K562 (cell line): ENCODE results near the gene SLC6A6. TPM values are rescaled to one million over a fixed set of nuclear protein-coding genes. Genes with fewer than 3 reads are reported as not detected.

Experiments
- ATAC-seq: fragments of 200-7000 bp; cut with Tn5 transposase; 3 replicates; pipeline ENCODE4 v1.9.1; 2020; ENCODE audit warnings: moderate library complexity
- BruUV-seq: library from RNA; stranded (reverse); fragments of 400-500 nt; replicated peaks from 2 replicates; lab custom pipeline; 2021; lab: Mats Ljungman, UMichigan
- CTCF ChIA-PET: fragments of 300-600 bp; formaldehyde crosslinking; extraction: SDS; loops from one replicate; lab custom pipeline; 2021; ENCODE audit warnings: low intra/inter-chr PET ratio; lab: Yijun Ruan, JAX
- POLR2A ChIA-PET: fragments of 300-600, 350-650 bp; sonication (Branson Sonifier 250); formaldehyde crosslinking; extraction: SDS; loops from one replicate; lab custom pipeline; 2021; ENCODE audit warnings: antibody characterized with exemption, inconsistent platforms; lab: Yijun Ruan, JAX
- DNase-seq, 4 experiments: peaks; one replicate each; pipeline versions ENCODE4 v3.0.0 to v3.0.0-alpha.2; 2011 to 2018; ENCODE audit warnings: low spot score in 3 of 4, mixed read lengths in 3 of 4; ENCODE audit errors: extremely low read depth in 1 of 4
- FAIRE-seq: peaks from 2 replicates; lab custom pipeline; 2011; peaks lifted over from hg19 to GRCh38; lab: Jason Lieb, UNC
- H2AFZ ChIP-seq: 2 replicates; pipeline ENCODE4 v1.6.0; 2011; ENCODE audit warnings: low read depth, low read length, control low read depth, inconsistent platforms
- H3K27ac ChIP-seq: fragments of 200-600 bp; 3 replicates; pipeline ENCODE4 v1.8.0; 2011; ENCODE audit warnings: low read depth, mild to moderate bottlenecking, control low read depth, inconsistent platforms, low read length, moderate library complexity, mixed read lengths; ENCODE audit errors: extremely low read depth
- H3K27me3 ChIP-seq, 2 experiments: fragments of 300-600 bp in 1 of 2; 2 replicates in 1 of 2; 3 replicates in 1 of 2; pipeline versions ENCODE4 v1.6.0 to v1.8.0; 2011; ENCODE audit warnings: inconsistent platforms in 2 of 2, low read length in 2 of 2, mild to moderate bottlenecking in 1 of 2, mixed read lengths in 1 of 2, moderate library complexity in 1 of 2; ENCODE audit not compliant: control insufficient read depth in 2 of 2, insufficient read depth in 2 of 2
- H3K36me3 ChIP-seq: fragments of 300-600 bp; 3 replicates; pipeline ENCODE4 v1.8.0; 2011; ENCODE audit warnings: mild to moderate bottlenecking, low read length, inconsistent platforms; ENCODE audit not compliant: control insufficient read depth, insufficient read depth
- H3K4me1 ChIP-seq, 2 experiments: fragments of 200-600 bp in 1 of 2; replicated peaks in 1 of 2; 2 replicates in 1 of 2; 3 replicates in 1 of 2; pipeline versions ENCODE4 v1.5.1 to v1.8.0; 2011; ENCODE audit warnings: inconsistent platforms in 2 of 2, low read length in 2 of 2, mild to moderate bottlenecking in 1 of 2, mixed read lengths in 1 of 2, moderate library complexity in 1 of 2; ENCODE audit not compliant: control insufficient read depth in 2 of 2, insufficient read depth in 2 of 2
- H3K4me2 ChIP-seq: 2 replicates; pipeline ENCODE4 v1.6.1; 2011; ENCODE audit warnings: low read length, control low read depth, inconsistent platforms, mixed read lengths; ENCODE audit not compliant: insufficient read depth
- H3K4me3 ChIP-seq: fragments of 200-600 bp; sonication (generic), shearing (Covaris generic); 2 replicates; pipeline ENCODE4 v1.5.1; 2016; ENCODE audit warnings: control low read depth, inconsistent platforms
- H3K79me2 ChIP-seq: fragments of 200-600 bp; 3 replicates; pipeline ENCODE4 v1.8.0; 2011; ENCODE audit warnings: low read length, inconsistent platforms; ENCODE audit not compliant: control insufficient read depth, insufficient read depth
- H3K9ac ChIP-seq, 2 experiments: 2 replicates each; pipeline versions ENCODE4 v1.6.0 to v1.6.1; 2011; ENCODE audit warnings: low read depth in 2 of 2, low read length in 2 of 2, control low read depth in 1 of 2, inconsistent platforms in 1 of 2, mild to moderate bottlenecking in 1 of 2, mixed read lengths in 1 of 2; ENCODE audit not compliant: insufficient read depth in 1 of 2
- H3K9me1 ChIP-seq: one replicate; pipeline ENCODE4 v1.6.0; 2011; ENCODE audit warnings: inconsistent platforms, mild to moderate bottlenecking, low read length, moderate library complexity; ENCODE audit not compliant: control insufficient read depth, insufficient read depth
- H3K9me3 ChIP-seq: replicated peaks from 2 replicates; pipeline ENCODE4 v1.5.1; 2011; ENCODE audit warnings: low read depth, low read length, inconsistent platforms; ENCODE audit not compliant: control insufficient read depth, insufficient read depth
- H4K20me1 ChIP-seq: replicated peaks from 2 replicates; pipeline ENCODE4 v1.6.1; 2011; ENCODE audit warnings: low read length, inconsistent platforms, mixed read lengths; ENCODE audit not compliant: control insufficient read depth, insufficient read depth
- CBX2 ChIP-seq: fragments of 200-600 bp; sonication (generic); IDR thresholded peaks from one replicate; pipeline ENCODE4 v1.6.1; 2012; ENCODE audit warnings: mild to moderate bottlenecking, low read length, inconsistent platforms; ENCODE audit not compliant: insufficient read depth, poor library complexity, severe bottlenecking
- FOXA1 ChIP-seq: fragments of 450-650 bp; IDR thresholded peaks from 2 replicates; pipeline ENCODE4 v1.6.1; 2016; ENCODE audit warnings: mild to moderate bottlenecking, borderline replicate concordance
- KAT2B ChIP-seq: IDR thresholded peaks from one replicate; pipeline ENCODE4 v1.6.1; 2012; ENCODE audit warnings: low read depth, mild to moderate bottlenecking, control low read depth, inconsistent platforms, low read length, moderate library complexity
- KDM2B ChIP-seq: fragments of 250-450 bp; sonication (Bioruptor Pico); IDR thresholded peaks from 2 replicates; pipeline ENCODE4 v1.8.0; 2021; ENCODE audit warnings: mild to moderate bottlenecking, moderate library complexity
- MBD2 ChIP-seq: sonication (generic); IDR thresholded peaks from 2 replicates; pipeline ENCODE4 v1.6.1; 2016; ENCODE audit warnings: low read depth, borderline replicate concordance
- MTA1 ChIP-seq: fragments of 450-650 bp; IDR thresholded peaks from 2 replicates; pipeline ENCODE4 v1.6.1; 2017; ENCODE audit warnings: borderline replicate concordance
- SMARCA4 ChIP-seq: fragments of 450-650 bp; IDR thresholded peaks from 2 replicates; pipeline ENCODE4 v1.6.1; 2016
- STAT5A ChIP-seq: IDR thresholded peaks from 2 replicates; pipeline ENCODE4 v1.6.1; 2012; ENCODE audit warnings: low read length, inconsistent platforms, borderline replicate concordance
- ZBED1 ChIP-seq: IDR thresholded peaks from 2 replicates; pipeline ENCODE4 v1.6.1; 2014
- ZNF3 ChIP-seq: fragments of 250-450 bp; sonication (Bioruptor Pico); IDR thresholded peaks from 2 replicates; pipeline ENCODE4 v1.5.0; 2021; ENCODE audit warnings: mild to moderate bottlenecking, moderate library complexity
- ZNF592 ChIP-seq: fragments of 450-650 bp; IDR thresholded peaks from 2 replicates; pipeline ENCODE4 v1.6.1; 2017; ENCODE audit warnings: antibody characterized with exemption, mild to moderate bottlenecking
- WGBS: fragments of 100-300 bp; shearing (Covaris generic); methylation state at CpG from one replicate; pipeline ENCODE4 v1.1.6; 2016; ENCODE audit warnings: low coverage, mixed read lengths; ENCODE audit not compliant: insufficient coverage; ENCODE audit errors: missing lambda C conversion rate; 5-methylcytosine and 5-hydroxymethylcytosine counted together
- in situ Hi-C: fragments of 300-500 bp; cut with MboI; formaldehyde crosslinking; loops from 4 replicates; pipeline ENCODE4 v1.15.0; 2018; ENCODE audit warnings: inconsistent platforms, mixed read lengths
- intact Hi-C: fragments of 100-400 bp; cut with micrococcal nuclease; formaldehyde crosslinking; loops from 2 replicates; pipeline ENCODE4 v1.14.2; 2022
- polyA plus RNA-seq, 8 experiments: library from polyadenylated mRNA; depleted of rRNA in 4 of 8; stranded (reverse) in 5 of 8; unstranded in 3 of 8; fragments of >200 nt; fragmentation: Nextera tagmentation in 2 of 8; fragmentation: Illumina TruSeq in 1 of 8; extraction: Ambion mirVana in 2 of 8; extraction: Trizol in 1 of 8; gene quantifications; 2 replicates each; pipeline versions ENCODE4 v1.2.1 to v1.2.3, GENCODE V29; 2011 to 2014; ENCODE audit warnings: inconsistent platforms in 1 of 8, missing spikeins in 1 of 8
- total RNA-seq, 7 experiments: library from RNA; depleted of rRNA in 6 of 7; stranded (reverse); fragments of >200 nt in 6 of 7; fragmentation: Illumina TruSeq in 2 of 7; extraction: Trizol in 2 of 7; gene quantifications; 2 replicates each; pipeline versions ENCODE4 v1.2.1 to v1.2.3, GENCODE V29; 2011 to 2021; ENCODE audit warnings: low replicate concordance in 1 of 7

Gene SLC6A6
- total and polyA plus RNA-seq, 9 of the 15 experiments (the other 6 are each of a cell fraction or from before 2014, with no cell fraction given), result 12.3 to 203 (median 93.2) TPM

- Histone ChIP-seq H3K9ac (0 out of 4 replicates have a peak overlapping the region, but pooled peaks of 1 of the 2 experiments have one; percentile 49), H3K4me3 (no peak overlapping the region), H3K27ac (no peak overlapping the region), H3K4me2 (no peak overlapping the region), H2AFZ (no peak overlapping the region), H3K9me1 (no peaks in the 10 kb centered on the region), H3K79me2 (no peaks in the 10 kb centered on the region), H3K4me1 (peaks cover 0 to 11% of the 10 kb centered on the region in 2 experiments; a peak in 2 of 5 replicates)
- CTCF ChIA-PET, result no interaction called here
- WGBS, result 92% methylated on average over 3 of the region's 3 CpGs
- FAIRE-seq (no peak), ATAC-seq (no peak)
- no peak for TF ChIP-seq MTA1
- TF ChIP-seq MBD2, result no peak
- no peak for TF ChIP-seq KDM2B (CRISPR knock-in tag)
- no peak for TF ChIP-seq FOXA1
- TF ChIP-seq ZBED1, result no peak
- no peak for TF ChIP-seq CBX2
- TF ChIP-seq ZNF592, result no peak
- no peak for TF ChIP-seq KAT2B
- TF ChIP-seq SMARCA4, result no peak
- no peak for TF ChIP-seq STAT5A
- TF ChIP-seq ZNF3 (CRISPR knock-in tag), result no peak
- TF ChIP-seq, all 486 proteins: peak for 0
- H4K20me1 ChIP-seq, result 0 out of 2 replicates have a peak, but pooled peaks cover 6% of the 10 kb centered on the region
- H3K9me3 ChIP-seq, result no peaks in the 10 kb centered on the region
- H3K36me3 ChIP-seq, result peaks cover 87% of the 10 kb centered on the region; the same call in 2 of the 3 replicates
- BruUV-seq, result no TSS peak
- intact Hi-C loops, result no loop called here
- POLR2A ChIA-PET, result interaction anchor here (0.7 to 2.1 kb wide), 4 partner anchors 10 to 47 kb away, joined by 3 to 10 read pairs (median 3); no protein-coding TSS in a partner anchor
- in situ Hi-C loops, result no loop called here
- H3K27me3 ChIP-seq, result no peaks in the 10 kb centered on the region
- DNase-seq, result no peak
These were observed 83.6 kb downstream of the SLC6A6 start for GRCh38 chr3:14485981-14486380.
